Stimulated activated CD4-positive, alpha-beta T cell treated with anti-CD3 and anti-CD28 coated beads, Interleukin-1b, Interleukin-23, amount 100 ng/mL, for 24 hours (primary cell): ENCODE results near the gene KRT35.

Experiments used
- DNase-seq, 4 experiments: peaks; one replicate each; pipeline ENCODE4 v3.0.0-alpha.2; 2020; ENCODE audit warnings: low read depth in 4 of 4, low spot score in 1 of 4

Gene KRT35

DNA sequence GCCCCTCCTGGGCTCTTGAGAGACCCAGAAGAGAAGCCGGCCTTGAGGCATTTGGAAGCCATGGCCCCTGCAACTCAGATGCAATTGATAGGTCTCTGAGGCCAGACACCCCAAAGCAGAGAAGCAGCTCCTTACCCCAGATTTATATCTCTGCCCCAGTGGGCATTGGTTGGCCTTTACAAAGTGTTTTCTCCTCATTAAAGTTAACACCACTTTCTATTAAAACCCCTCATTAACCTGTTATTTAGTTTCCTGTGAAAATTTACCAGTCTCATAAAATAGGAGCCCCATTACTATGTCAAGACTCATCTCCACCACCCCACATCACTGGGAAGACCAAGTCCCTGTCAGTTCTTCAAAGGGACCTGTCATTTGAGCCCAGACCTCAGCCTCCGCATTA is at the start of gene KRT35:
Gene KRT35 (minus strand): TSS at position 116 of the 400 bp plus-strand sequence. CDS start 54 bp downstream, at position 62.
- DNase-seq: no peak

DNA sequence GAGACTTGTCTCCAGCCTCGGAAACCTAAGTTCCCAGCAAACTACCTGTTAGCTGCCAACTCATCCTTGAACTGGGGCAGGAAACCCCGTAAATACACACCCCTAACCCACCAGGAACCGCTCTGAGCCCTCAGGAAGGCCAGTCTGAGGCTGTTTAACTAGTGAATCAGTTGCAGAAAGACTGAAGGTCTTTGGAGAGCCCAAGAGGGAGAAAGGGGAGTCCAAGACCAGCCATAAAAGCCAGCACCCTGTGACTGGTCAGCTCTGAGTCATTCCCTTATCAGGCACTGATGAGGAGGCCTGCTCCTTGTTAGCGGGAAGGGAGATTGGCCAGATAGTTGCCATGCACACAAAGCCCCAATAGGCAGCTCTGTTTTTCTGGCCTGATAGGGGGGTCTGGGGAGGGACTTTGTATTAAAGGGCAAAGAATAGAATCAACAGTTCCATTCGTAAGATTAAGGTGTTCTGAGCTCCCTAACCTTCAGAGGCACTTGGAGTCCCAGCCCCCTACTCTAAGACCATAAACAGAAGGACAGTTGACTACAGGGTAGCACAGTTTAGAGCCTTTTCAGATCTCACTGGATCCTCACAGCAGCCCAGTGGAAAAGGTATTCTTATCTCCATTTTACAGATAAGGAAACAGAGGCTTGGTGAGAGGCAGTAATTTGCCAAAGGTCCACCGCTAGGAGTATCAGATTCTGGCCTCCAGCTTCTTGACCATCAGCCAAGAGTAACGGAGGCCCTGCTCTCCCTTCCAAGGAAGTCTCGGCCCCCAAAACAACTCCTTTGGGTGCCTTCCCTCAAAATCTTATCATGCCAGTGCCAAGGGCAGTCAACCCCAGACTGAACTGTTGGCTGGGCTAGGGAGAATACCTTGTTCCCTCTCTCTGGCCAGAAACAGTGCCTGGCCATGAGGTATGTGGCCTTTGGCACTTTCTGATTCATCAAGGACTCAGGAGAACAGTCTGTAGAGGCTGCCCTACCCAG is 49.4 kb upstream of the KRT35 start:
- no peak for DNase-seq

DNA sequence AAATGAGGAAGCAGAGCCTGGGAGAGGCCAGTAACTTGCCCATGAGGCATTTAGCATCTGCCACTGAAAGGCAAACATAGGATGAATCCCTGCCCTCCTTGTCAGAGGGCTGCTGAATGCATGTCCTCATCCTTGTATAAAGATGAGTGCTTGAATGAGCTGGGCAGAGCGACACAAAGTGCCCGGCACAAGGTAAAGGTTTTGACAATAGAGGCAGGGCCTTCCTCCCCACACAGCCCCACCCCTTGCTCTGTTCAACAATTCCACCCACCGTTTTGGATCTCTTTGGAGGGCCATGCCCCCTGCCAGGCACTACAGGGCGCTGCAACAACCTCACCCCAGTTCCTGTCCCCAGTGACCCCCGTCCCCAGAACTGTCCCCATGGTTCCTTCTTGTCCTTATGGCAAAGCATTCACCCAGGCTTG is 48.6 kb upstream of the KRT35 start:
- DNase-seq: no peak

DNA sequence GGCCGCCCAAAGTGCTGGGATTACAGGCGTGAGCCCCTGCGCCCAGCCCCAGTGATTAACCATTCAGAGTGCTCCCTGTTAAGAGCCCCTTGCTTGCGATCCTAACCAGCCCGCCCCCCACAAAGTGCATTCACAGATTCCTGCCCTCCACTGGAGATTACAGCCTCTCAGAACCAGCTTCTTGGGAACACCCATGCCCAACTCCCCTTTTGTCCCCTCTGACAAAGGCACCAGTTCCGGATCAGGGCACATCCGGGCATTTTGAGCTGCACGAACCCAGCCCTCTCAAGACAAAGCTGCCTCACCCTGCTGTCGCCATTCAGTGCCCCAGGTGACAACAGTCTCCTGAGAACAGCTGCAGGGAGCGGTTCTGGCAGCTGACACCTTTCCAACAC is 48.0 kb upstream of the KRT35 start:
- DNase-seq: no peak

DNA sequence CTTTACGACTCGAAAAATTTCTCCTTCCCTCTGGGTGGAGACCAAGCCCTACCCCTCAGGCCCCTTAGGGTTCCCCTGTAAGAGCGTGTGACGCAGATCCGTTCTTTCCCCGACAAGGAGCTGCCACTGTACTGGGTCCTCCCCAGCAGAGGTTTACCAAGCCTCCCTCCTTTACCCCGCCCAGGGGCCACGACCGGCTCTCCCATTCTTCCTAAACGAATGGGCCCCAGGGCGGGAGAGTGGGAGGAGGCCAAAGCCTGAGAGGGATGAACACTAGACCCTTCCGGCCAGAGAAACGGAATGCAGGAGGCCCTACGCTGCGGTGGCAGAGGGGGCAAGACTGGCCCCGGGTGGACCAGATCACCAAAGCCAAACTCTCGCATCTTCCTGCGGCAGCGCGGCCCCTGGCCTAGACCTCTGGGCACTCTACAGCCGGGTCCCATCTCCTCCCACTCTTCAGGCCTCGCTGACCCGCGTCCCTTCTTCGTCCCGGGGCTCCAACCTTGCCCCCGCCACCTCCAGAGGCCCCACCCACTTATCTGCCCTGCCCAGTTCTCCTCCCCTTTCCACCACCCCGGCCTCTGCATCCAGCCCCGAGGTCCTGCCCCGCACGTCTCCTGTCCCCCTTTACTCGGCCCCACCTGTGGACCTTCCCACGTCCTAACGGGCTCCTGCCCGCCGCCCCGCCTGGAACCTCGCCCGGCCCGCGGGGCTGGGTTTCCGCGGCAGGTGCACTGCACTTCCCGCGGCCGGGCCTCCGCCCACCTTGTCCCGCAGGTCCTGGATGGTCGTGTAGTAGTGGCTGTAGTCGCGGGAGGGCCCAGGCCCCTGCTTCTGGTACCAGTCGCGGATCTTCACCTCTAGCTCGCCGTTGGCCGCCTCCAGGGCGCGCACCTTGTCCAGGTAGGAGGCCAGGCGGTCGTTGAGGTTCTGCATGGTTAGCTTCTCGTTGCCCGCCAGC is 46.4 kb upstream of the KRT35 start:
- no peak for DNase-seq

DNA sequence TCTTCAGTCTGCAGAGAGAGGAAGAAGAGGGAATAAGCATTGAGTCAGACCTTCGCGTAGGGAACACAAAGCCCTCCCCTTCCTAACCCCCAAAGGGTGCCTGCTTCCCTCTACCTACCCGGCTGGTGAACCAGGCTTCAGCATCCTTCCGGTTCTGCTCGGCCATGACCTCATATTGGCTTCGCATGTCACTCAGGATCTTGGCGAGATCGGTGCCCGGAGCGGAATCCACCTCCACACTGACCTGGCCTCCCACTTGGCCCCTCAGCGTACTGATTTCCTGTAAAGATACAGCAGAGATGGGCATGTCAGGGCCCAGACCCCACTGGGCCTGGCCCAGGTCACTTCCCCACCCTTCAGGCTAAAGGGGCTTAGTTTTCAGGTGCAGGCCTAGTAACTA is 43.3 kb upstream of the KRT35 start:
- DNase-seq: no peak

DNA sequence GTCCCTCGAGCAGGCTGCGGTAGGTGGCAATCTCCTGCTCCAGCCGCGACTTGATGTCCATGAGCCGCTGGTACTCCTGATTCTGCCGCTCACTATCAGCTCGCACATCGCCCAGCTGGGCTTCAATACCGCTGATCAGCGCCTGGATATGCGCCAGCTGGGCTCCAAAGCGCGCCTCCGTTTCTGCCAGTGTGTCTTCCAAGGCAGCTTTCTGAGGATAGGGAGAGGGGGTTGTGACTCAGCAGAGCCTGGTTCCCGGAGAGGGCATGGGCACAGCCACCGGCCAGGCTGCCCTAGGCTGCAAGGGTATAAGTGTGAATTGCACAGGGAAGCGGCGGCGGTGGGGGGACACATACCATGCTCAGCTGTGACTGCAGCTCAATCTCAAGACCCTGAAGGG is 42.8 kb upstream of the KRT35 start:
- no peak for DNase-seq

DNA sequence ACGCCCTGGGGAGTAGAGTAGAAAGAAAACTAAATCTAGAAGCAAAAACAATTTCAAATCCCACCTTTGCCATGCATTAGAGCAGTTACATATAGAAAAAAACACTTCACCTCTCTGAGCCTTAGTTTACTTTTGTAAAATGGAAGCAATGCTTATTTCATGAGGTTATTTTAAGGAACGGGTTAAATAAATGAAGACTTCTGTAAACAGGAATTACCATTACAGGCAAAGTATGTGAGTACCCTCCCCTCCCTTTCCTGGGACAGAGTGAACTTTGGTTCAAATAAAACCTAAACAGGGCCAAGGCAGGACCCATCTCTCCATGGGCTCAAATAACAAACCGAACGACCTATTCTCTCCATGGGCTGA is 42.3 kb upstream of the KRT35 start:
- no peak for DNase-seq

DNA sequence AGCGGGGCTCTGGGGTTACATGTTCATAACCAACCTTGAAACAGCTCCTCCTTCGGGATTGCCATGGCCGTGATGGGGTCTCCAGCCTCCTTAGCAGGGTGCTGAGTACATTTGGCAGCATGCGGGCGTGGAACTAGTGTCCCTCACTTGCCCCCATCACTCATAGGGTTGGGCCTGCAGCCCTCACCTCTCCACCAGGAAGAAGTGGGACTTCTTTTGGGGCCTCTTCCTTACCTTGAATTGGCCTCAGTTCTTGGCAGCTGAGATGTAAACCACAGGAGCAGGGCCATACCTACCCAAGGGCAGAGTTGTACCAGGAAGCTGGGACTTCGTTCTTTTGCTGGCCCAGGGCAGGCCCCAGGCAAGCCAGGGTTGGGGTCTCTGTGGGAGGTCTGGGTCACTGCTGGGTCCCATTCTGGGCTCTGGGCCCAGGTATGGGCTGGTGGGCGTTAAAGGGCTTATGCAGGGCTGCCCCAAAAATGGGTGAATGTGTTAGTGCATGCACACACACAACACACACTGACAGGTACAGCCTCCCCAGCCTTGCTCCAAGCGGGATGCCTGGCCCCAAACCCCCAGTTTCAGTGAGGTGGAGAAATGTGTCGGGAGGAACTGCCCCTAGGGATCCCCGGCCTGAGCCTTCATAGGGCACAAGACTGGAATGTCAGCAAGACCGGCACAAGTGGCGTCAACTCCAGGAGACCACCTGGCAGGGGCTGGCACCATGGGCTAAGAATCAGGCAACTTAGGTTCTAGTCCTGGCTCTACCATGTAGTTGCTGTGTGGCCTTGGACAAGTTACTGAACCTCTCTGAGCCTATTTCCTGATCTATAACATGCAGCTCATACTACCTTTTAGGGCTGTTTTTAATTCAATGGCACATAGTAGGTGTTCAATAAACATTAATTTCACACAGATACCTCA is 41.6 kb upstream of the KRT35 start:
- DNase-seq: no peak

DNA sequence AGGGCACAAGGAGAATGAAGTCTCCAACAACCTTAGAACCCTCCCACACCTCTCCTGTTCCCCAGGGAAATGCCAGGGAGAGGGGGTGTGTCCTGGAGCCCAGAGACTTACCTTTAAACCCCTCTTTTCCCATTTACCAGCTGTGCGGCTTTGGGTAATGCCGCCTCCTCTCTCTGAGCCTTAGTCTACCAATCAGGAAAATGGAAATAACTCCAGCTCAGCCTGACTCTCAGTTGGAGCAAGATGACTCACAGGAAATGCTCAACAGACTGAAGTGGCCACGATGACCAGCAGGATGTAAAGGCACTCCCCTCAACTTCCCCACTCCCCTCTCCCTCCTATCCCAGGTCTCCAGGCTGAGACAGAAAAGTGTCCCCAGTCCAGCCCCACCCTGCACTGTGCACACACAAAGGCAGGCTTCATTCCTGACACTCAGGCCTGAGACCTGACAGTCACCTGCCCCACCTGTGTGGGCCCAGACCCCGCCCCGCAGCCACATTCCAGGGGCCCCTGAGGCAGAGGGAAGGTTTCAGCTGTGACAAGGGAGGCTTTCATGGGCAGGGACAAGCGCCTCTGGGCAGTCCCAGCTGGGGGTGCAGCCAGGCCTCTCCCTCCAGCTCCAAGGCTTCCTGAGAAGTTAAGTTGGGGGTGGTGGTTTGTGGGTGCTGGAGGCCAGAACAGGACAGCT is 40.8 kb upstream of the KRT35 start:
- DNase-seq: no peak

DNA sequence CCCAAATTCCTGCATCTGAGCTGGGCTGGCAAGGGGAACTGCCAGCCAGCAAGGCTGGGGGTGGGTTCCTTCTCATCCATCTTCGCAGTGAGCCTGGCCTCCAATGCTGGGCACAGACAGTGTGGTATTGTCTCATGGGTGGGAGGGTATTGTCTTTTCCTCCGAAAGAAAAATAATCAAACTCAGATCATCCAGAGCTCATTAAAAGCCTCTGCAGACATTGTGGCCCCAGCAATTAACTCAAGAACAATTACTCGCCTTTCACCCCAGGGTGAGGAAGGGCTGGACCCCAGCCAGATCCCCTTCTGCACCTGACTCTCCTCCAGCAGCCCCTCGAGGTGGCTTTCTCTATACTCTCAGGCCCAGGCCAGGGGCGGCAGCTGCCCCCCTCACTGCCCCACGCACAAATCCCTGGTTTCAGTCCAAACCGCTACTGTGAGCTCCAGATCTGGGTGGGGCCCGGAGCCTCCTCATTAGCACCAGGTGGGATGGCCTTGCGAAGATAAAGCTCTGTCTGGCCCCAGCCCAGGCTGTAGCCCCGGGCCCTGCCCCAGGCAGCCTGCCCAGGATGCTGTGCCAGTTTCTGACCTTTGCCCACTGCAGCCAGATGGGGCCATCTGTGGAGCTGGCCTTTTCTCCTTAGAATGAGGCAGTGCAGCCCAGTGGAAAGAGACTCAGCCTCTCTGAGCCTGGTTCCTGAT is 40.0 kb upstream of the KRT35 start:
- DNase-seq: no peak

DNA sequence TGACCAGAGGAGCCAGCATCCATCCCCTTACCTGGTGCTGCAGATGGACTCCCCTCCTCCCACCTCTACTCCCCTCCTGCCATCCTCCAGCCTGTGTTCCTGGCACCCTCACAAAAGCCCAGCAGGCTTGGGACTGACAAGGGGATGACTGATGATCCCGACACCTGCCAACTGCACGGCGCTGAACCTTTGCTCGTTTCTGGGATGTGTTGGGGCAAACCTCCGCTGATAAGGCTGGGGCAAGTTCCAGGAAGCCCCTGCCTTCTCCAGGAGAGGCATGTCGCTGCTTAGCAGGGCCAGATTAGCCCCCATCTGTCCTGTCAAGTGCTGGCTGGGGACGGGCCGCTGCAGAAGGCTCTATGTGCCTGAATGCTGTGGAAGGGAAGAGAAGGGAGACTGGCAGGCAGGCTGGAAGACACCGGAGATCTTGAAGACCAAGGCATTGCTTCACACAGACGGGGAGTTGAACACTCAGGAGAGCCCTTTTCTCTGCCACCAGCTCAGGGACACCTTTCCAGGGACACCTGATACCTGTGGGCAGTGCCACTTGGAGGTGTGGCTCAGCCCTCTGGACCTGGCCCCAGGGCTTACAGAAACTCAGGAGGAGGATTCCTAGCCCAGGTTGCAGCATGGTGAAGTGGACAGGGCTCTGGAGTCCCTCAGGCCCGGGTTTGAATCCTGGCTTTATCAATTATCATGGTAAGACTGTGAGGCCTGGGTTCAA is 38.7 kb upstream of the KRT35 start:
- no peak for DNase-seq

DNA sequence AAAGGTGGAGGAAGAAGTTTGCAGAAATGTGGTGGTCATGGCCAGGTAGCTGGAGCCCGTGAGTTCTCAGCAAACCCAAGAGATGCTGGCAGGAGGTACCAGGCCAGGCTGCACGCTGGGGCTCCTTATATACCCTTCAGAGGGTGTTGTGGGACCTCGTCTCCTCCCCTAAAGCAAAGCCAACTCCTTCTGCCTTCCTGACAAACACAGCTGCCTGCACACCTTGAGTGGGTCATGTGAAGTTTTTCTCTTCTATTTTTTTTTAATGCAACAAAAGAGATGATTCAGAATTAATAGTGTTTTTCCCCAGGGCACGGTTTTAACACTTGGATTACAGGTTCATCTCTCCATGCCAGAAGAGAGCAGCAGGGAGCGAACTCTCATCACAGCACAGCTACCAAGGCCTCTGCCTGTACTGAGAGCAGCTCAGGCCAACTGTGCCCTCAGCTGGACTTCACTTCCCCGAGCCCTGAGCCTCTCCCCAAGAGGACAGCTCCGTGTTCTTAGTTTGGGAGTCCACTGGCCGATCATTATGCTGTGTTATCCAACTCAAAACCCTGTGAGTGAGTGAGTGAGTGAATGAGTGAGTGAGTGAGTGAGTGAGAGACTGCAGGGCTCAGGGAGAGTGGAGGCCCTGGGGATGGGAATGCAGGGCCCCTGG is 38.0 kb upstream of the KRT35 start, which contains the start of gene KRT15:
Gene KRT15 (minus strand): TSS at position 102 of the 661 bp plus-strand sequence. CDS start 63 bp downstream, at position 39.
- DNase-seq: no peak

DNA sequence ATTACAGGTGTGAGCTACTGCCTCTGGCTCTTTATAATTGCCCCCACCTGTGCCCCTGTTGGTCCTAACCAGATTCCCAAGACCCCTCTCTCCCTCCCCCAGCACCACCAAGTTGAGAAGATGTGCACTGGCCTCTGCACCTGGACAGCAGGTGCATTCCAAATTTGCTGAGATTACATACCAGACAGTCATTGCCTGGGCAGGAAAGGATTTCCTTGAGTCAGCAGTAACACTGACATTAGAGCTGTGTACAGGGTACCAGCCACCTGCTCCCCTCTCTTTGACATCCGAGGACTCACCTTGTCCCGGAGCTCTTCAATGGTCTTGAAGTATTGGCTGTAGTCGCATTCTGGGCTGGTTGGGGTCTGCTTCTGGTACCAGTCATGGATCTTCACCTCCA is 37.1 kb upstream of the KRT35 start:
- DNase-seq: no peak

DNA sequence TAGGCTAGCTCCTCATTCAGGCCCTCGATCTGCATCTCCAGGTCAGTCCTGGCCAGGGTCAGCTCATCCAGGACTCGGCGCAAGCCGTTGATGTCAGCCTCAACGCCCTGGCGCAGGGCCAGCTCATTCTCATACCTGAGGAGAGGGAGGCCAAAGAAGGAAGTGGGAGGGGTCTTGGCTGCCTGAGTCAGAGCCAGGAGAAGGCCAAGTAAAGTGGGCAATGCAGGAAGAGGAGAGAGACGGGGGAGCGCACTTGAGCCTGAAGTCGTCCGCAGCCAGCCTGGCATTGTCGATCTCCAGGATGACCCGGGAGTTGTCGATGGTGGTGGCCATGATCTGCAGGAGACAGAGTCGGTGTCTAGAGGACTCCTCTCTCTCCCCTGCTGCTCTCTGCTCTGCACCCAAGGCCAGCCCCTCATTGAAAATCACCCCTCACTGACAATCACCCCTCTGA is 35.9 kb upstream of the KRT35 start:
- no peak for DNase-seq

DNA sequence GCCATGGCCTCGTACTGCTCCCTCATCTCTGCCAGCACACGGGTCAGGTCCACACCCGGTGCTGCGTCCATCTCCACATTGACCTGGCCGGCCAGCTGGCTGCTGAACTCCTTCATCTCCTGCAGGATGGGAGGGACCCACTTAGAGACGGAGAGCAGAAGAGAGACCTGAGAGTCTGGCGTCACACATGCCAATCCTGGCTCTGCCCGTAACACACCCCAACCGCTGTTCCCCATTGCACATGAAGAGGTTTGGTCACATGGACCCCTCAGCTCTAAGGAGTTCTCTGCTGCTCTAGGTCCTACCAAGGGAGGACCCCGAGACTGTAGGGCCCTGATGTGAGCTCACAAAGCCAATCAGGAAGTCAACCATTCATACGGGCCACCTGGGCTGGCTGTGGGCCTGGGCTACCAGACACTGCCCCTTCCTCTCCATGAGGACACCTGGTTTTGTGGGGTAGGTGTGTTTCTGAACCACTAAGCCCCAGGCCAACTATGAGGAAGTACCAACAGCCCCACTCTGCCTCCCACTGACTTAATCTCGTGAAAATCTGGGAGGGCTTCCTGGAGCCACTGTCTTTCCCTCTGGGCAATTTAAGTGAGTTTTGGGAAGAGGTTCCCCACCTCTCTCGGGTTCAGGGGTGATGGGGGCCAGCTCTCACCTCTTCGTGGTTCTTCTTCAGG is 35.3 kb upstream of the KRT35 start:
- no peak for DNase-seq

DNA sequence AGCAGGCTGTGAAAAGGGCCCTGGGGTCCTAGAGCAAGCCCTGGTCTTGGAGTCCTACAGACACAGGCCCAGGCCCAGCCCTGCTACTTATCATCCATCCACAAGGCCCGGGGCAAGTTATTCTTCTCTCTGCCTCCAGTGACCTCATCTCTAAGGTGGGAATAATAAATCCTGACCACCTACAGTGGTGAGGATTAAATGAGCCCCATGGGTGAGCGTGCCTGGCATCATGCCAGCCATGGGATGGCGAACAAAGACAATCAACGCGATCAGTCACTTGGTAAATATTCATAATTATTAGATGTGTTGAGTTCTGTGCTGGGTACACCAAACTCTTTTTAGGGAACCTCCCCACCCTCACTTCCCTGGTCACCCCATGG is 32.2 kb upstream of the KRT35 start:
- no peak for DNase-seq
